ENCODE results near the gene ZSWIM3. TPM values are rescaled to one million over a fixed set of nuclear protein-coding genes. Genes with fewer than 3 reads are reported as not detected.

ZSWIM3 gene
- total RNA-seq, 2 donors from 2014 or later, result 4.6 to 5.2 TPM

GRCh38 chr20:45892828-45893500, 35.5 kb downstream of the ZSWIM3 start:
- Histone ChIP-seq H3K27me3 (no peaks in the 10 kb centered on the region), H3K36me3 (peaks cover 13% of the 10 kb centered on the region), H3K4me3 (no peak overlapping the region), H3K4me1 (peaks cover 18% of the 10 kb centered on the region), H3K27ac (peak overlapping the region; percentile 71), H3K9me3 (no peaks in the 10 kb centered on the region), H3K9ac (ENCODE audit: low read depth in 2 of 2, low read length in 2 of 2) (peak overlapping the region; percentile 40 to 86)
- no peak for TF ChIP-seq CTCF (IDR thresholded peaks at IDR 0.05)
- intact Hi-C loops (cut with DNase I), result loop anchor here (5.0 kb wide), 2 partner anchors 39 to 69 kb away; partner anchors contain the start of gene PCIF1
- DNase-seq, result peak; percentile 81

GRCh38 chr20:45893831-45894230, 36.4 kb downstream of the ZSWIM3 start:
- H3K4me1 ChIP-seq, result peaks cover 18% of the 10 kb centered on the region
- H3K9me3 ChIP-seq, result no peaks in the 10 kb centered on the region
- no peak for TF ChIP-seq CTCF (IDR thresholded peaks at IDR 0.05)
- no peak for DNase-seq
- H3K27me3 ChIP-seq, result no peaks in the 10 kb centered on the region
- no peak overlapping the region for H3K4me3 ChIP-seq
- H3K9ac ChIP-seq (ENCODE audit: low read depth in 2 of 2, low read length in 2 of 2), result no peak overlapping the region
- intact Hi-C loops (cut with DNase I), result loop anchor here (5.0 kb wide), 2 partner anchors 38 to 68 kb away; partner anchors contain the start of gene PCIF1
- H3K27ac ChIP-seq, result no peak overlapping the region
- peaks cover 13% of the 10 kb centered on the region for H3K36me3 ChIP-seq

GRCh38 chr20:45894797-45895196, 37.4 kb downstream of the ZSWIM3 start:
- Histone ChIP-seq H3K9me3 (no peaks in the 10 kb centered on the region), H3K27me3 (no peaks in the 10 kb centered on the region), H3K4me1 (peaks cover 18% of the 10 kb centered on the region), H3K27ac (no peak overlapping the region), H3K36me3 (peaks cover 13% of the 10 kb centered on the region), H3K4me3 (no peak overlapping the region), H3K9ac (ENCODE audit: low read depth in 2 of 2, low read length in 2 of 2) (no peak overlapping the region)
- intact Hi-C loops (cut with DNase I), result loop anchor here (5.0 kb wide), 2 partner anchors 38 to 68 kb away; partner anchors contain the start of gene PCIF1
- DNase-seq, result no peak
- no peak for TF ChIP-seq CTCF (IDR thresholded peaks at IDR 0.05)

- Histone ChIP-seq H3K4me3 (no peak overlapping the region), H3K9me3 (no peaks in the 10 kb centered on the region), H3K4me1 (peaks cover 18% of the 10 kb centered on the region), H3K36me3 (peaks cover 13% of the 10 kb centered on the region), H3K9ac (ENCODE audit: low read depth in 2 of 2, low read length in 2 of 2) (no peak overlapping the region), H3K27me3 (no peaks in the 10 kb centered on the region), H3K27ac (no peak overlapping the region)
- DNase-seq, result no peak
- no peak for TF ChIP-seq CTCF (IDR thresholded peaks at IDR 0.05)
- intact Hi-C loops (cut with DNase I), result no loop called here
Measured at GRCh38 chr20:45896641-45897161, 39.3 kb downstream of the ZSWIM3 start.

GRCh38 chr20:45897289-45897688, 39.9 kb downstream of the ZSWIM3 start:
- Histone ChIP-seq H3K27me3 (no peaks in the 10 kb centered on the region), H3K9me3 (no peaks in the 10 kb centered on the region), H3K9ac (ENCODE audit: low read depth in 2 of 2, low read length in 2 of 2) (no peak overlapping the region), H3K27ac (no peak overlapping the region), H3K4me1 (peaks cover 12% of the 10 kb centered on the region), H3K4me3 (no peak overlapping the region), H3K36me3 (peaks cover 13% of the 10 kb centered on the region)
- TF ChIP-seq CTCF (IDR thresholded peaks at IDR 0.05), result no peak
- intact Hi-C loops (cut with DNase I), result no loop called here
- no peak for DNase-seq

Data from colonic mucosa (tissue), 4 donors.